Jurkat, Clone E6-1 (cell line): ENCODE measurements around the gene GOLGA5. TPM values are rescaled to one million over a fixed set of nuclear protein-coding genes. Genes with fewer than 3 reads are reported as not detected.
"Not testable (repeated sequence)": the region's sequence is repeated elsewhere in the genome, so short reads cannot be mapped to it uniquely, and the experiment has no call there.

ENCODE experiments used
- DNase-seq: peaks from one replicate; pipeline ENCODE4 v3.0.0-alpha.2; 2011; ENCODE audit warnings: low read depth, low spot score
- H3K4me3 ChIP-seq: 2 replicates; pipeline ENCODE4 v1.5.1; 2011; ENCODE audit warnings: mild to moderate bottlenecking, low read length, control low read depth, moderate library complexity
- polyA plus RNA-seq: library from polyadenylated mRNA; unstranded; fragments of >200 nt; gene quantifications from one replicate; pipeline ENCODE4 v1.2.1, GENCODE V29; 2012; ENCODE audit warnings: missing spikeins; ENCODE audit not compliant: insufficient read length, insufficient read depth

The GOLGA5 gene, protein sequence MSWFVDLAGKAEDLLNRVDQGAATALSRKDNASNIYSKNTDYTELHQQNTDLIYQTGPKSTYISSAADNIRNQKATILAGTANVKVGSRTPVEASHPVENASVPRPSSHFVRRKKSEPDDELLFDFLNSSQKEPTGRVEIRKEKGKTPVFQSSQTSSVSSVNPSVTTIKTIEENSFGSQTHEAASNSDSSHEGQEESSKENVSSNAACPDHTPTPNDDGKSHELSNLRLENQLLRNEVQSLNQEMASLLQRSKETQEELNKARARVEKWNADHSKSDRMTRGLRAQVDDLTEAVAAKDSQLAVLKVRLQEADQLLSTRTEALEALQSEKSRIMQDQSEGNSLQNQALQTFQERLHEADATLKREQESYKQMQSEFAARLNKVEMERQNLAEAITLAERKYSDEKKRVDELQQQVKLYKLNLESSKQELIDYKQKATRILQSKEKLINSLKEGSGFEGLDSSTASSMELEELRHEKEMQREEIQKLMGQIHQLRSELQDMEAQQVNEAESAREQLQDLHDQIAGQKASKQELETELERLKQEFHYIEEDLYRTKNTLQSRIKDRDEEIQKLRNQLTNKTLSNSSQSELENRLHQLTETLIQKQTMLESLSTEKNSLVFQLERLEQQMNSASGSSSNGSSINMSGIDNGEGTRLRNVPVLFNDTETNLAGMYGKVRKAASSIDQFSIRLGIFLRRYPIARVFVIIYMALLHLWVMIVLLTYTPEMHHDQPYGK
- 19.4 TPM for polyA plus RNA-seq

DNA sequence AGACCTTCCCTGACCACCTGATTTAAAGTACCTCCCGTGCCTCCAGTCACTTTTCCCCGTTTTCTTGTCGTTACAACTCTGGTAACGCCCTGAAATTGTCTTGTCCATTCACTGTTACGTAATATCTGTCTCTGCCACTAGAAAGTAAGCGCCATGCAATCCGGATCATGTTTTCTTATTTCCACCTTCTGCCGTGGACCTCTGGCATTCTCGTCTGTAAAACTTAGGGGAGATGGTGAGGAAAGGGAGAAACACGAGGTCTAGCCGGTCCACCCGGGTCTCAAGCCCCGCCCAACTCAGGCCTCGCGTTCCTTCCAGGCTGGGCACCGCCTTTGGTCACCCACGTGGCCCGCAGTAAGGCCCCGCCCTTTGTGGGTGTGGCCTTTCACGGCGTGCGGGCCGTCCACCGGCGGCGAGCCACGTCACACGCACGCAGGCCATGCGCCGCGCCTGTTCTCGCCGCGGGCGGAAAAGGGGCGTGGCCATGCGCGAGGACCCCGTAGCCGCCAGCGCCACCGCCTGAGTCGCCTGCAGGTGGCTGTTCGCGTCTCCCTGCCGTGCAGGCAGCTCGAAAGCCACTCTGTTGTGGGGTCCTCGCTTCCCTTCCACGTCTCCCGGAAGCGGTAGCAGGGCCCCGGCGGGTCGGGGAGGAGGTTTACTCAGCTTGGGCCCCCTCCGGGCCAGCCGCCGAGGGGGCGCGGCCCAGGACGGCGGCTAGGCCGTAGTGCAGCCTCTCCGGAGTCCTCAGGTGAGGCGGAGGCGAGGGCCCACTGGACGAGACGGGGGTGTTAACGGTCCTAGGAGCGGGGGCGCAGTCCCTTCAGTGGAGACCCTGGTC is at the start of gene GOLGA5:
TSS of gene GOLGA5 (plus strand) at position 597 of the 838 bp plus-strand sequence. CDS start 3,133 bp downstream, outside the sequence.
- DNase-seq = peak; percentile 95
- H3K4me3 ChIP-seq = peak within 1 kb of the TSS; percentile 81

DNA sequence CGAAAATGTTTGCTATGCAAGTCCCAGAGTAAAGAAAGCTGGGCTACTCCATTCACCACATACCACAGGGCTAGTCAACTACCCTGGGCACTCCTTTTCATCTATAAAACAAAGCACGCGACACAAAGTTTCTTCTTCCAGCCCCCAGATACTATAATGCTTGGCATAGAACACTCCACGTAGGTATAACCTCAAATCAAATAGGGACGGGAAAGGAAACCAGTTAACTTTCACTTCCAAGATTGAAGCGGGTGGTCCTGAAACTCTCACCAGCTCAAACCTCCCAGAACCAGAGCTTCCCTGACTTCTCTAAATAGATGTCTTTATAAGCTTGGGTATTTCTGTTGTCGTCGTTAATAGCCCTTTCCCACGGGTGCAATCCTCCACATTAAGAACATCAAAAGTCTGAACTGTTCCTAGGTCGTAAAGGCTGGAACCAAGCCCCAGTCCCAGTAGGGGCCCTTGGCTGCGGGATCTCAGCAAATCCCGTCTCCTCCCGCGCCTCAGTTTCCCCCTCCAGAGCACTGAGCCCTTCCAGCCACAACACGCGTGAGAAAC is 46.3 kb upstream of the GOLGA5 start:
- DNase-seq = no peak

DNA sequence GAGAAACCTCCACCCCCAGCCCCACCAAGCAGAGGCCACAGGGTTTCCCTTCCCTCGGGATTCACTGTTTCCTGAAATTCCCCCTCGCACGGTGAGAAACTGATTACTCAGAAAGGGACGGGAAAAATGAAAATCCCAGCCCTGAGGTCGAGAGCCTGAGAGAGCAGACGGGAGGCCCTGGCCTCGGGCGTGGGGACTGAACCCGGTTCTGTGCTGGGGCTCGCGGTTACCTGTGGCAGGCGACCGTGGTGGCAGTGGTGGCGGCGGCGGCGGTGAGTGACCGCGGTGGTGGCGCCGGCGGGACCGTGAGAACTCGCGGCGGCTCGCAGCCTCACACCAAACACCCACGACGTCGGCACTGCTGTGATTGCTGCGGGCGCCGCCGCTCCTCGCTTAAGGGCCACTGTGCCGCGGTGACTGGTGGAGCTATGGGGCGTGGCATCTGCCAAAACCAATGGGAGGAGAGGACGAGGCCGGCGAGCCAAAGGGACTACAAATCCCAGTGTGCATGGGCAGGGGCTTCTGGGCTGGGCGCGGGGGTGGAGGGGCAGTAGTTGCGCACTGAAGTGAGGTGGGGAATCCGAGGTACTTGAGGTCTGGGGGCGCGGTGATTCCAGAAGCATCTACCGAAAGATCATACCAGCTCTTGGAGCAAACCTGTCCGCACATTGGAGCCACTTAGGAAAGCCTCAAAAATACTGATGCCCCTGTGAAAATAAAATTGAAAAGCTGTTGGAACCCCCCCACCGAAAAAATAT is 45.7 kb upstream of the GOLGA5 start, which contains the start of gene LGMN:
TSS of gene LGMN (minus strand) at position 369 of the 758 bp plus-strand sequence. CDS start 15,841 bp downstream, outside the sequence.
- peak; percentile 83 for DNase-seq
- peak within 1 kb of the TSS; percentile 69 for H3K4me3 ChIP-seq

More for the DNA sequence above, 46.3 kb upstream of the GOLGA5 start:
- peak overlapping the region; percentile 69 for H3K4me3 ChIP-seq

DNA sequence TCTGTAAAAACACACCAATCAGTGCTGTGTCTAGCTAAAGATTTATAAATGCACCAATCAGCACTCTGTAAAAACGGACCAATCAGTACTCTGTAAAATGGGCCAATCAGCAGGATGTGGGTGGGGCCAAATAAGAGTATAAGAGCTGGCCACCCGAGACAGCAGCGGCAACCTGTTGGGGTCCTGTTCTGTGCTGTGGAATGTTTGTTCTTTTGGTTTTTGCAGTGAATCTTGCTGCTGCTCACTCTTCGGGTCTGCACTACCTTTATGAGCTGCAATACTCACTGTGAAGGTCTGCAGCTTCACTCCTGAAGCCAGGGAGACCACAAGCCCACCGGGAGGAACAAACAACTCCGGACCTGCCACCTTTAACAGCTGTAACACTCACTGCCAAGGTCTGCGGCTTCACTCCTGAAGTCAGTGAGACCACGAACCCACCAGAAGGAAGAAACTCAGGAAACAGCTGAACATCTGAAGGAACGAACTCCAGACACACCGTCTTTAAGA is 43.8 kb upstream of the GOLGA5 start:
- peak overlapping the region; percentile 31 for H3K4me3 ChIP-seq
- DNase-seq = peak; percentile 88

DNA sequence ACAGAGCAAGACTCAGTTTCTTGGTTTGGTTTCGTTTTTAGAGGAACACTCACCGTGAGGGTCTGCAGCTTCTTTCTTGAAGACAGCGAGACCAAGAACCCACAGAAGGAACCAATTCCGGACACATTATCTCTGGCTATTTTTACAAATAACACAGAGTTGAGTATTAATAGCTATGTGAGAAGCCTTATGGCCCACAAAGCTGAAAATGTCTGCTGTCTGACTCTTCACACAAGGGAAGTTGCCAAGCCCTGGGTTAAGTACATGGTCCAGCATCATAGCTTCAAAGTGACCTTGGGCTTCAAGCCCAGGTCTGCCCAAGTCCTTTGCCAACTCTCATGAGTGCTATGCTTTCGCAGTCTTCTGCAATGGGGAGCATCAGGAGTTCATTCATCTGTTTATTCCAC is 43.1 kb upstream of the GOLGA5 start:
- DNase-seq = peak; percentile 39
- H3K4me3 ChIP-seq = peak overlapping the region; percentile 31

DNA sequence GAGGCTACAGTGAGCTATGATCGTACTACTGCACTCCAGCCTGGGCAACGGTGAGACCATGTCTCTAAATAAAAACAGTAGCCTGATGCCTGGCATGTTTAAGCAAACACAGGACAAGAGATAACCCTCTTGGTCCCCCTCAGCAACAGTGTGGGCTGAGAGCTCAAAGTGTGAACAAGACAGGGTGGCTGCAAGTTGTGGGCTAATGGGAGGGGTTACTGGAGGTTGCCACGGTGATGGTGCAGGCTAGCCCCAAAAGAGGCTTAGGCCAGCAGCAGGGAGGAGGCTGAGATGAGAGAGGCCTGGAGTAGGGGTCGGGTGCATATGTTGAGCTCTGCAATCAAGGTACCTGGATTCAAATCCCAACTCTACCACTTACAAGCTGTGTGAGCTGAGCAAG is 42.3 kb upstream of the GOLGA5 start:
- peak; percentile 52 for DNase-seq

DNA sequence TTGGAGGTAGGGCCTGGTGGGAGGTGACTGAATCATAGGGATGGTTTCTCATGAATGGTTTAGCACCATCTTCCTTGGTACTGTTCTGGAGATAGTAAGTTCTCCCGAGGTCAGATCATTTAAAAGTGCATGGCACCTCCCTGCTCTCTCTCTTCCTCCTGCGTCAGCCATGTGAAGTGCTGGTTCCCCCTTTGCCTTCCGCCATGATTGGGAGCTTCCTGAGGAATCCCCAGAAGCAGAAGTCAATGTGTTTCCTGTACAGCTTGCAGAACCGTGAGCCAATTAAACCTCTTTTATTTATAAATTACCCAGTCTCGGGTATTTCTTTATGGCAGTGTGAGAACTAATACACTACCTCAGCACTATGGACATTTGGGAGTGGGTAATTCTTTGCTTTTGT is 40.9 kb upstream of the GOLGA5 start:
- H3K4me3 ChIP-seq = no peak overlapping the region
- DNase-seq = no peak

More for the DNA sequence above, 42.3 kb upstream of the GOLGA5 start:
- no peak overlapping the region for H3K4me3 ChIP-seq

DNA sequence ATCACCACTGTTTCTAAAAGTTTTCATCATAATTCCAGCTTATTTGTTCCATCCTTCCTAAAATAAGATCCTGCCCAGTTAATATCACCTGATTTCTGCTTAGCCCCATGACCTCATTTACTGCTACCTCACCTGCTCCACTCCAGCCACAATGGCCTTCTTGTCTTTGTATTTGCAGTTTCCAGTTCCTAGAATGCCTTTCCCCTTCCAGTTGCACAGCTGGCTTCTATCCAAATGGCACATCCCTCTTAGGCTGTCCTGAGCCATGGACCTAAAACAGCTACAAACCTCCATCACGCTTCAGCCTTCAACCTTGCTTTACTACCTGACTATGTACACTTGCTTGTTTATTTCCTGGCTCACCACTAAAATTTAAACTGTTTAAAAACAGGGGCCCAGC is 39.1 kb upstream of the GOLGA5 start:
- no peak overlapping the region for H3K4me3 ChIP-seq
- no peak for DNase-seq

DNA sequence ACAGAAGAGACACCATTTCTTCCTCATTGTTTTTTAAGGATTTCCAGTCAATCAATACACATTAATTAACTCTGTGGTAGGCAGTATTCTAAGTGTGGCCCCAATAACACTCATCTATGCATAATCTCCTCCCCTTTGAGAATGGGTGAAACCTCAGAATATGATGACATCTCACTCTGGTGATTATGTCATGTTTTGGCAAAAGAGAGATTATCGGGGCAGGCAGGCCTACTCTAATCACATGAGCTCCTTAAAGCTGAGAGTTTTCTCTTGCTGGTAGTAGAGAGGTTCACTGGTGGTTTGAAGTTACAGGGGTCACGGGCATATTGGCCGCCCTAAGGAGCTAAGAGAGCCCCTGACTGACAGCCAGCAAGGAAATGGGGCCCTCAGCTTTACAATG is 38.6 kb upstream of the GOLGA5 start:
- H3K4me3 ChIP-seq = no peak overlapping the region
- DNase-seq = no peak

DNA sequence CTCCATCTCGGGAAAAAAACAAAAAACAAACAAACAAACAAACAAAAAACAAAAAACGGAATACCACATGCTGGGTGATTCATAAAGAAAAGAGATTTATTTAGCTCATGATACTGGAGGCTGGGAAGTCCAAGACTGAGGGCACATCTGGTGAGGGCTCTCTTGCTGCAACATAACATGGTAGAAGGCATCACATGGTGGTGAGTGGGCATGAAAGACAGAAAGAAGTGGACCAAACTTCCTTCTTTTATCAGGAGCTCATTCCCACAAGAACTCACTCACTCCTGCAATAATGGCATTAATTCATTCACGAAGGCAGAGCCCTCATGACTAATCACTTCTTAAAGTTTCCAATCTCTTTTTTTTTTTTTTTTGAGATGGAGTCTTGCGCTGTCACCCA is 37.7 kb upstream of the GOLGA5 start:
- DNase-seq = no peak

DNA sequence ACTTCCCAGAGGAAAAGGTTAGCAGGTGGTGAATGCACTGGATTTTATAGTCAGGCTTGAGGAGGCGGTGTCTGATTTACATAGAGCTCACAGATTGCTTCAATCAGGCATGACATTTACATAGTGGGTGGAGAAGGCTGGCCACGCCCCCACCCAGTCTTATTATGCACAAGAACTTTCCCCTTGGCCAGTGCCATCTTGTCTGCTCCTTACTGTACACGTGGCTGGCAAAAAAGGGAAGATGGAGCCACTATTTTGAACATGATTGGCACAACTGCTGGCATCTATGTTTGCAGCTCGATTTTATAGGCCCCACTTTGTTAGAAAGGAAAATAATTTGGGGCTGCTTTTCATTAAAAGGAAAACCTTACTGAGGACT is 34.8 kb upstream of the GOLGA5 start:
- DNase-seq = peak; percentile 87
- no peak overlapping the region for H3K4me3 ChIP-seq

More for the DNA sequence above, 37.7 kb upstream of the GOLGA5 start:
- H3K4me3 ChIP-seq = no peak overlapping the region

DNA sequence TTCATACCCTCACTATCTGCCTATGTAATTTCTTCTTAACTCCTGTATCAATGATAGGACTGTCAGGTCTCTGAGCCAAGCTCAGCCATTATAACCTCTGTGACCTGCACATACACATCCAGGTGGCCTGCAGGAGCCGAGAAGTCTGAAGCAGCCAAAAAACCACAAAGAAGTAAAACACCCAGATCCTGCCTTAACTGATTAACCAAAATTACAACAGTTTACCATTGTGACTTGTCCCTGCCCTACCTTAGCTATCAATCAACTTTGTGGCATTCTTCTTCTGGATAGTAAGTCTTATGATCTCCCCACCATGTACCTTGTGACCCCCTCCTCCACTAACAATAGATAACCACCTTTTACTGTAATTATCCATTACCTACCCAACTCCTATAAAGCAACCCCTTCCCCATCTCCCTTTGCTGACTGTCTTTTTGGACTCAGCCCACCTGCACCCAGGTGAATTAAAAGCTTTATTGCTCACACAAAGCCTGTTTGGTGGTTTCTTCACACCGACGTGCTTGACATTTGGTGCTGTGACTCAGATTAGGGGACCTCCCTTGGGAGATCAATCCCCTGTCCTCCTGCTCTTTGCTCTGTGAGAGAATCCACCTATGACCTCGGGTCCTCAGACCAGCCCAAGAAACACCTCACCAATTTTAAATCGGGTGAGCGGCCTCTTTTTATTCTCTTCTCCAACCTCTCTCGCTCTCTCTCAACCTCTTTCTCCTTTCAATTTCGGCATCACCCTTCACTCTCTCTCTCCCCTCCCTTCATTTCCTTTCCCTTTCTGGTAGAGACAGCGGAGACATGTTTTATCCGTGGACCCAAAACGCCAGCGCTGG is 34.2 kb upstream of the GOLGA5 start:
- peak; percentile 90 for DNase-seq
- H3K4me3 ChIP-seq = peak overlapping the region; percentile 4

DNA sequence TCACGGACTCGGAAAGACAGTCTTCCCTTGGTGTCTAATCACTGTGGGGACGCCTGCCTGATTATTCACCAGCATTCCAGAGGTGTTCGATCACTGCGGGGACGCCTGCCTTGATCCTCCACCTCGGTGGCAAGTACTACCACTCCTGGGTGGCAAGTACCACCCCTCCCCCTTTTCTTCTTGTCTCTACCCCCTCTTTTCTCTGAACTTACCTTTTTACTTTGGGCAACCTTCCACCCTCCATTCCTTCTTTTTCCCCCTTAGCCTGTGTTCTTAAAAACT is 33.6 kb upstream of the GOLGA5 start:
- H3K4me3 ChIP-seq = peak overlapping the region; percentile 4
- DNase-seq = no peak

DNA sequence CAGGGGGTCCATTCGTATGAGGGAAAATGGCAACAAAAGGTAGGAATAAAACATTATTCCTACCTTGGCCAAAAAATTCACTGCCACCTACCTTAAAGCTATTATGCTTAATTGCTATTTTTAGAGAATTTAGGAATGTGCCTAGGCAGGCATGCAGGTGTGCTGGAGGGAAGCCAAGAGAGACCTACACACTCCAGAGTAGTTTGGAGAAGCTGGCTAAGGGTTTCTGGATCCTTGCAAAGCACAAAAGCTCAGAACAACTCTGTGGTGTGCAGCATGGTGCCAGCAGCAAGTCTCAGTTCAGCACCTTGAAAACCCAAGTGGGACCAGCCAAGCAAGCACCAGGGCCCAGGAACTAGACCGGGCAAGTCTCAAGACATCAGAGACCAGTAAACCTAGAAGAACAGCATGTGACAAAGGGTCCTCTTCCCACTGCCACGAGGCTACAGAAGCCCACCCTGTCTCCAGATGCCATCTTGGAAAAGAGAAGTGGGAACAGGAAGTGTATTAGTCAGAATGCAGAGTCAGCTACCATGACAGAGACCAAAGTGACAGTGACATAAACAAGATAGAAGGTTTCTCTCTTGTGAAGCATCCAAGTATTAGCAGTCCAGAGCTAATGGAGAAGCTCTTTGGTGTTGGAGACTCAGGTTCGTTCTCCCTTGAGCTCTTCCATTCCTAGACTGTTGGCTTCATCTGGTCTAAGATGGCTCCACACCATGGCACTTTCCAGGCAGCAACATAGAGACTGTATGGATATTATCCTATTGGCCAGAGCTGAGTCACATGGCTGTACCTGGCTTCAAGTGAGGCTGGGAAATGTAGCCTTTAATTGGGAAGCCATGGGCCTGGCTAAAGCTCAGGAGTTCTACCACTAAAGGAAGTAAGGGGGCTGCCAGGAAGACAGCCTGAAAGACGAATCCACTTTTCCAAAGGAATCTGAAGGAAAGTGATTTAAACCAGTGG is 30.2 kb upstream of the GOLGA5 start:
- not testable (repeated sequence) for DNase-seq, H3K4me3 ChIP-seq

DNA sequence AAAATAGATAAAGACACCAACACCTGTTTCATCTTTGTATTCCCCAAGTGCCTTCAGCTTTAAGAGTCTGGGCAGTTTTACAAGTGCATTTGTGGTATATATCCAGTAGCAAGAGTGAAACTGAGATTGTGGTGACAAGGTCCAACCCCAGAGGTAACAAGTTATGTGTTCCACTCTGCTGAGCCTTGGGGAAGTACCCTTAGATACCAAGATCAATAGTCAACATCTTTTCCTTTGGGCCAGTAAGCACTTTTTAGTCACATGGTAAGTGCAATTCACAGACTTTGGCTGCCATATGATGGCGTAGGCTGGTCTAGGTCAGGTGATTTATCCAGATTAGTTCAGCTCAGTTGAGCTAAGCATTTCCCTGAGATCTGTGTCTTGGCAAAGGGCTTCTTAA is 25.9 kb upstream of the GOLGA5 start:
- H3K4me3 ChIP-seq, DNase-seq: not testable (repeated sequence)

DNA sequence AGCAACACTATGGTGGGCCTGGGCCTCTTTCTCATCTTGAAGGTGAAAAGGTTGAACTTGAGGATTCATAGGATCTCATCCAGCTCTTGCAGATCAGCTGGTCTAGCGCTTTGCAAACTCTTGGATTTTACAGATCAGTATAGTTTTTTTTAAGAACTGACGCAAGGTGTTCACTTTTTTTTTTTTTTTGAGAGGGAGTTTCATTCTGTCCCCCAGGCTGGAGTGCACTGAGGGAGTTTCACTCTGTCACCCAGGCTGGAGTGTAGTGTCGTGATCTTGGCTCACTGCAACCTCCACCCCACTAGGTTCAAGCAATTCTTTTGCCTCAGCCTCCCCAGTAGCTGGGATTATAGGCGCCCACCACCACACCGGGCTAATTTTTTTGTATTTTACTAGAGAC is 25.3 kb upstream of the GOLGA5 start:
- no peak overlapping the region for H3K4me3 ChIP-seq
- DNase-seq = no peak
